ENCODE measurements around the gene RPS5. TPM values are rescaled to one million over a fixed set of nuclear protein-coding genes. Genes with fewer than 3 reads are reported as not detected.

Gene RPS5
- total and polyA plus RNA-seq, 9 of the 15 experiments (the other 6 are each of a cell fraction or from before 2014, with no cell fraction given), result 1,228 to 3,570 (median 2,484) TPM

- DNase-seq (ENCODE audit: extremely low read depth in 1 of 4, low spot score in 3 of 4) (no peak), ATAC-seq (no peak), FAIRE-seq (no peak)
- ChIA-PET POLR2A (no interaction called here), CTCF (ENCODE audit: low intra/inter-chr PET ratio) (no interaction called here)
- Histone ChIP-seq H3K9ac (ENCODE audit: insufficient read depth in 1 of 2, low read depth in 2 of 2, low read length in 2 of 2) (no peak overlapping the region), H3K9me1 (ENCODE audit: control insufficient read depth, insufficient read depth, low read length) (no peaks in the 10 kb centered on the region), H3K9me3 (replicated peaks; ENCODE audit: control insufficient read depth, insufficient read depth, low read depth, low read length) (no peaks in the 10 kb centered on the region; the same call in none of the 2 replicates), H4K20me1 (replicated peaks; ENCODE audit: control insufficient read depth, insufficient read depth, low read length) (no peaks in the 10 kb centered on the region), H3K79me2 (ENCODE audit: control insufficient read depth, insufficient read depth, low read length) (no peaks in the 10 kb centered on the region), H3K27me3 (ENCODE audit: control insufficient read depth in 2 of 2, insufficient read depth in 2 of 2, low read length in 2 of 2) (no peaks in the 10 kb centered on the region), H3K27ac (ENCODE audit: extremely low read depth, low read depth, low read length) (no peak overlapping the region), H3K4me3 (no peak overlapping the region), H3K4me1 (replicated peaks in 1 of 2; ENCODE audit: control insufficient read depth in 2 of 2, insufficient read depth in 2 of 2, low read length in 2 of 2) (no peaks in the 10 kb centered on the region), H3K36me3 (ENCODE audit: control insufficient read depth, insufficient read depth, low read length) (0 out of 3 replicates have a peak, but pooled peaks cover 2% of the 10 kb centered on the region), H2AFZ (ENCODE audit: low read depth, low read length) (no peak overlapping the region), H3K4me2 (ENCODE audit: insufficient read depth, low read length) (no peak overlapping the region)
- 7% methylated on average over 1 of the region's 1 CpG for WGBS (ENCODE audit: insufficient coverage, low coverage, missing lambda C conversion rate)
- TF ChIP-seq ZNF253 (CRISPR knock-in tag; conservative IDR thresholded peaks at IDR 0.05) (no peak), BACH1 (tag; IDR thresholded peaks at IDR 0.05) (no peak), ZMIZ1 (IDR thresholded peaks at IDR 0.05; ENCODE audit: low read depth in 2 of 2, low read length in 2 of 2) (no peak), TAF9B (IDR thresholded peaks at IDR 0.05; ENCODE audit: partially characterized antibody) (no peak), ZNF311 (CRISPR knock-in tag; IDR thresholded peaks at IDR 0.05) (no peak), PHF20 (IDR thresholded peaks at IDR 0.05; ENCODE audit: partially characterized antibody) (no peak), CHD1 (IDR thresholded peaks at IDR 0.05; ENCODE audit: low read length) (no peak), IRF9 (tag; IDR thresholded peaks at IDR 0.05) (no peak), ZNF764 (CRISPR knock-in tag; IDR thresholded peaks at IDR 0.05; ENCODE audit: low read depth) (no peak)
- intact Hi-C loops (cut with micrococcal nuclease), result no loop called here
- in situ Hi-C loops (cut with MboI), result no loop called here
- BruUV-seq (replicated peaks), result no TSS peak
These were observed 41.5 kb downstream of the RPS5 start for GRCh38 chr19:58428617-58429016.
